ENCODE measurements around the gene SLC26A3. TPM values are rescaled to one million over a fixed set of nuclear protein-coding genes. Genes with fewer than 3 reads are reported as not detected.

The SLC26A3 gene
- total and polyA plus RNA-seq, 2 of the 8 experiments (the other 6 are each of a cell fraction or from before 2014, with no cell fraction given), result not detected

DNA sequence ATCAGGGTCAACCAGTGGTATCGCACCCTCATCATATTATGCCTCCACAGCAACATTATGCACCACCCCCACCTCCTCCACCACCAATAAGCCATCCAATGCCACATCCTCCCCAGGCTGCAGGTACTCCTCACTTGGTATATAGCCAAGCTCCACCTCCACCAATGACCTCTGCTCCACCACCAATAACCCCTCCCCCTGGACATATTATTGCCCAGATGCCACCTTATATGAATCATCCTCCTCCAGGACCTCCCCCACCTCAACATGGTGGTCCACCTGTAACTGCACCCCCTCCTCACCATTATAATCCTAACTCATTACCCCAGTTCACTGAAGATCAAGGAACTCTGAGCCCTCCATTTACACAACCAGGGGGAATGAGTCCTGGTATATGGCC, 44.4 kb downstream of the SLC26A3 start:
- no peak overlapping the region for H3K27ac ChIP-seq (ENCODE audit: low read depth, low read length)
- H2AFZ ChIP-seq (ENCODE audit: low read length), result no peak overlapping the region
- H2BK12ac ChIP-seq (ENCODE audit: low read depth, low read length), result no peak overlapping the region
- H4K20me1 ChIP-seq (replicated peaks in 1 of 2; ENCODE audit: control insufficient read depth in 1 of 2, insufficient read depth in 2 of 2, low read length in 2 of 2), result peaks cover 0 to 6% of the 10 kb centered on the region in 2 experiments
- H3K18ac ChIP-seq (ENCODE audit: extremely low read depth, low read length), result no peak overlapping the region
- no peak overlapping the region for H3K4me3 ChIP-seq (ENCODE audit: extremely low read depth in 1 of 4, insufficient read depth in 2 of 4, low read depth in 3 of 4, low read length in 4 of 4)
- H3K36me3 ChIP-seq (ENCODE audit: control insufficient read depth in 2 of 4, insufficient read depth in 4 of 4, low read length in 3 of 4), result peaks cover 7 to 58% (median 27%) of the 10 kb centered on the region in 4 experiments; a peak in 7 of 8 replicates
- no peaks in the 10 kb centered on the region for H3K23me2 ChIP-seq (ENCODE audit: low read depth, low read length)
- no peak for DNase-seq (ENCODE audit: low read depth in 1 of 2, low spot score in 2 of 2)
- no peak overlapping the region for H3K9ac ChIP-seq (replicated peaks in 1 of 4; ENCODE audit: extremely low read depth in 1 of 4, low read depth in 3 of 4, low read length in 3 of 4)
- no peak overlapping the region for H3K14ac ChIP-seq (ENCODE audit: insufficient read length)
- H4K8ac ChIP-seq (ENCODE audit: extremely low read depth, insufficient read depth, low read length), result peak overlapping the region; percentile 51; the same call in 1 of the 2 replicates
- no peak overlapping the region for H2BK5ac ChIP-seq (ENCODE audit: low read depth, low read length)
- no peak for FAIRE-seq
- H4K91ac ChIP-seq (replicated peaks; ENCODE audit: insufficient read length, low read length), result no peak overlapping the region
- H3K79me2 ChIP-seq (ENCODE audit: control insufficient read depth in 1 of 2, insufficient read depth in 2 of 2, low read length in 2 of 2), result no peaks in the 10 kb centered on the region
- H2BK20ac ChIP-seq (ENCODE audit: low read length), result no peak overlapping the region
- no peak overlapping the region for H4K5ac ChIP-seq (ENCODE audit: insufficient read length, low read depth, low read length)
- no peak overlapping the region for H2AK5ac ChIP-seq (ENCODE audit: low read depth, low read length)
- H2BK120ac ChIP-seq (replicated peaks; ENCODE audit: low read depth, low read length), result no peak overlapping the region
- H2BK15ac ChIP-seq (ENCODE audit: low read length), result no peak overlapping the region
- no peaks in the 10 kb centered on the region for H3K27me3 ChIP-seq (replicated peaks in 1 of 4; ENCODE audit: control insufficient read depth in 3 of 4, extremely low read depth in 1 of 4, insufficient read depth in 3 of 4, low read length in 3 of 4)
- ChIA-PET POLR2A (ENCODE audit: partially characterized antibody) (no interaction called here), CTCF (ENCODE audit: partially characterized antibody) (interaction anchor here (1.4 kb wide), 1 partner anchor 119 kb away, joined by 4 read pairs; no protein-coding TSS in a partner anchor)
- H3K4me2 ChIP-seq (ENCODE audit: insufficient read depth in 1 of 2, low read depth in 2 of 2, low read length in 2 of 2), result no peak overlapping the region
- H3K4me1 ChIP-seq (replicated peaks in 1 of 4; ENCODE audit: control insufficient read depth in 3 of 4, insufficient read depth in 4 of 4, low read length in 3 of 4), result no peaks in the 10 kb centered on the region
- TF ChIP-seq CREB1 (IDR thresholded peaks at IDR 0.05), result no peak
- no peak overlapping the region for H3K23ac ChIP-seq (ENCODE audit: insufficient read length)
- no peak overlapping the region for H3K56ac ChIP-seq (replicated peaks; ENCODE audit: insufficient read length, low read depth, low read length)
- H3K79me1 ChIP-seq (ENCODE audit: low read depth, low read length), result no peaks in the 10 kb centered on the region; the same call in 1 of the 2 replicates
- H3K9me3 ChIP-seq (ENCODE audit: insufficient read depth in 2 of 2, low read depth in 1 of 2, low read length in 1 of 2), result no peaks in the 10 kb centered on the region
- H3K4ac ChIP-seq (replicated peaks; ENCODE audit: insufficient read length, low read depth, low read length), result no peak overlapping the region
- 100% methylated on average over 1 of the region's 1 CpG; no CpG with 5 or more reads in 1 of the 2 experiments for WGBS, 2 experiments (ENCODE audit: extremely low coverage in 1 of 2, insufficient coverage in 1 of 2, insufficient read length in 1 of 2, insufficient replicate concordance in 2 of 2, low coverage in 1 of 2, low lambda C conversion rate in 2 of 2, missing lambda C conversion rate in 1 of 2)
